ENCODE data around the gene TBX15.

DNA sequence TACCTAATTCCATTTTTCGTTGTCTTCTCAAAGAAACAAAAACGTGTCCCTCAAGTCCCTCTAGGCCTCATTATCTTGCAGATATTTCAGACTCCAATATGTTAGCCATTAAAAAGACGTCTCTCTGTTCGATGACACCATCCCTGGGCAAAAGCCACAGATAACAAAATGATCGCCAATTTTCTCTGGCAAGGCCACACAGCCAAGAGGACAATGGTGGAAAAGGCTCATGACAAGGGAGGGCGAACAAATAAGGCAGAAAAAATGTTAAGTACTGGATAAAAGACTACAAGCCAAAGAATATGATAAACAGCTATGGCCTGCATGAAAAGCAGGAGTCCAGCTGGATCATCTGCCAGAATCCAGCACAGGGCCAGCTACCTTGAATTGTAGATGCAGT lies 82.9 kb downstream of the TBX15 start:
- TF ChIP-seq POLR2A (IDR thresholded peaks at IDR 0.05), result peak; percentile 5
- TF ChIP-seq, protein P1, sequence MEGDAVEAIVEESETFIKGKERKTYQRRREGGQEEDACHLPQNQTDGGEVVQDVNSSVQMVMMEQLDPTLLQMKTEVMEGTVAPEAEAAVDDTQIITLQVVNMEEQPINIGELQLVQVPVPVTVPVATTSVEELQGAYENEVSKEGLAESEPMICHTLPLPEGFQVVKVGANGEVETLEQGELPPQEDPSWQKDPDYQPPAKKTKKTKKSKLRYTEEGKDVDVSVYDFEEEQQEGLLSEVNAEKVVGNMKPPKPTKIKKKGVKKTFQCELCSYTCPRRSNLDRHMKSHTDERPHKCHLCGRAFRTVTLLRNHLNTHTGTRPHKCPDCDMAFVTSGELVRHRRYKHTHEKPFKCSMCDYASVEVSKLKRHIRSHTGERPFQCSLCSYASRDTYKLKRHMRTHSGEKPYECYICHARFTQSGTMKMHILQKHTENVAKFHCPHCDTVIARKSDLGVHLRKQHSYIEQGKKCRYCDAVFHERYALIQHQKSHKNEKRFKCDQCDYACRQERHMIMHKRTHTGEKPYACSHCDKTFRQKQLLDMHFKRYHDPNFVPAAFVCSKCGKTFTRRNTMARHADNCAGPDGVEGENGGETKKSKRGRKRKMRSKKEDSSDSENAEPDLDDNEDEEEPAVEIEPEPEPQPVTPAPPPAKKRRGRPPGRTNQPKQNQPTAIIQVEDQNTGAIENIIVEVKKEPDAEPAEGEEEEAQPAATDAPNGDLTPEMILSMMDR (IDR thresholded peaks at IDR 0.05), result no peak
